PFSK-1 (cell line): ENCODE data around the gene DUSP6.

Experiments used
- FOXP2 ChIP-seq: optimal IDR thresholded peaks from 2 replicates; pipeline ENCODE3; 2011; ENCODE audit warnings: borderline replicate concordance, control low read depth, inconsistent platforms; ENCODE audit not compliant: insufficient read depth; ENCODE audit errors: extremely low read length, extremely low read depth
- POLR2AphosphoS5 ChIP-seq: IDR thresholded peaks from 2 replicates; pipeline ENCODE4 v1.6.1; 2012; ENCODE audit warnings: low read depth, mild to moderate bottlenecking, control low read depth, low read length, moderate library complexity

- TF ChIP-seq POLR2AphosphoS5 (no peak), FOXP2 (no peak)
These were observed 24.5 kb upstream of the DUSP6 start for GRCh38 chr12:89376844-89377243.
